GM13976 (cell line): Measurements from ENCODE around the gene BTBD18.

Source experiments
- DNase-seq: peaks from one replicate; pipeline ENCODE4 v3.0.0; 2012; ENCODE audit warnings: low spot score
- in situ Hi-C: fragments of 300-500 bp; cut with MboI; formaldehyde crosslinking; loops from one replicate; pipeline ENCODE4 v1.12.0; 2022; ENCODE audit warnings: low sequenced_read_pairs, mixed read lengths, inconsistent platforms; ENCODE audit not compliant: unreplicated experiment
- TF ChIP-seq, protein P1 (sequence below): IDR thresholded peaks from 2 replicates; pipeline ENCODE4 v1.5.1; 2012; ENCODE audit warnings: borderline replicate concordance, mild to moderate bottlenecking; ENCODE audit not compliant: insufficient read depth; ENCODE audit errors: extremely low read depth, missing control alignments, control extremely low read depth

The BTBD18 gene

DNA sequence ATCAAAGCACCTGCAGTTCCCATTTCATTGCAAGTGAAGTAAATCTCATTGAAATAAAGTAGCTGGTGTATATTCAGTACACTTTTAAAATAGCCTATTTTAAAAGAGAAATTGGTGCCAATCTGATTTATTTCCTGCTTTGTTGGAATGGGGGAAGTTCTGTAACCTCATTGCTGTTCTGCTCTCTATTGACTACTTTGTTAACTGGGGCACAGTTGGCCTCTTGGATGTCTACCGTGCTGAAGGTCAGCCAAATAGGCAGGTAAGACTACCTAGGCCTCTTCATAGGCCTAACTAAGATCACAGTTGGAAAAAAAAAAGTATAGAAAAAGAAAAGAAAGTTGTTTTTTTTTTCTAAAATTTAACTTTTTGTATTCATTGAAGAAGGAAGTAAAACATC, 19.2 kb upstream of the BTBD18 start:
- DNase-seq = no peak
- TF ChIP-seq, protein P1, sequence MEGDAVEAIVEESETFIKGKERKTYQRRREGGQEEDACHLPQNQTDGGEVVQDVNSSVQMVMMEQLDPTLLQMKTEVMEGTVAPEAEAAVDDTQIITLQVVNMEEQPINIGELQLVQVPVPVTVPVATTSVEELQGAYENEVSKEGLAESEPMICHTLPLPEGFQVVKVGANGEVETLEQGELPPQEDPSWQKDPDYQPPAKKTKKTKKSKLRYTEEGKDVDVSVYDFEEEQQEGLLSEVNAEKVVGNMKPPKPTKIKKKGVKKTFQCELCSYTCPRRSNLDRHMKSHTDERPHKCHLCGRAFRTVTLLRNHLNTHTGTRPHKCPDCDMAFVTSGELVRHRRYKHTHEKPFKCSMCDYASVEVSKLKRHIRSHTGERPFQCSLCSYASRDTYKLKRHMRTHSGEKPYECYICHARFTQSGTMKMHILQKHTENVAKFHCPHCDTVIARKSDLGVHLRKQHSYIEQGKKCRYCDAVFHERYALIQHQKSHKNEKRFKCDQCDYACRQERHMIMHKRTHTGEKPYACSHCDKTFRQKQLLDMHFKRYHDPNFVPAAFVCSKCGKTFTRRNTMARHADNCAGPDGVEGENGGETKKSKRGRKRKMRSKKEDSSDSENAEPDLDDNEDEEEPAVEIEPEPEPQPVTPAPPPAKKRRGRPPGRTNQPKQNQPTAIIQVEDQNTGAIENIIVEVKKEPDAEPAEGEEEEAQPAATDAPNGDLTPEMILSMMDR = no peak
- in situ Hi-C loops = no loop called here

DNA sequence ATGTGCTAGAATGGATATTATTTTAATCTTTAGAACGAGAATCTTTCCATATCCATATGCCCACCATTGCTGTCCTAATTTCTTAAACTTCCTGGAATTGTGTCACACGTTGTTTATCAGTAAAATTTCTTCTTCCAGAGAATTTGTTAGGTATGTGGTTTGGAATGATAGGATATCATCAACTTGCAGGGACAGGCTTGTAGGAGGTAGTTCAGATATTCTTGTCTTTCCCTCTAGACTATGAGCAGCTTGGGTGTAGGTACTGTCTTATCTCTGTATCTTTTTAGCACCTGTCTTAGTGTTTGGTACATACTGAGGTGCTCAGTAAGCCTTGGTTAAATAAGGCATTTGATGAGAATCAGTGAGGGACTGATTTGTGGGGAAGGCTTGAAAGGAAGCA, 13.4 kb upstream of the BTBD18 start:
- DNase-seq = no peak
- in situ Hi-C loops = loop anchor here (5.0 kb wide), 1 partner anchor 37 kb away; no protein-coding TSS in a partner anchor
- TF ChIP-seq, protein P1 = no peak

DNA sequence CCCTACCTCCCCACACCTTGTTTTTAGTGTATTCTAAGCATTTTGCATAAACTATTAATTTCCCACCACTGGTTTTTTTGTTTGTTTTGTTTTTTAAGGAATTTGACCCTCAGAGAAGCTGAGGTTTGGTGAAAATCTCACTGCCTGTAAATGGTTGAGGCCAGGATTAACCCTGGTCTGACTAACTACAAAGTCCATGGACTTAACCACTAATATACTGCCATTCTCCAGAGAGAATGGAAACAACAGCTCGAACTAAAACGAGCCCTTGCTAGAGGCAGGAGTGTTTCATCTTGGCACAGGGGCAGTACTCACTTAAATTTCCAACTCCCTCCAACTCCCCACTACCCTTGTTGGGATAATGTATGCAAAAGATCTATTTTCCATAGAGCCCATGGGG, 12.9 kb upstream of the BTBD18 start:
- no peak for DNase-seq
- in situ Hi-C loops = loop anchor here (5.0 kb wide), 1 partner anchor 38 kb away; no protein-coding TSS in a partner anchor
- TF ChIP-seq, protein P1 = no peak

DNA sequence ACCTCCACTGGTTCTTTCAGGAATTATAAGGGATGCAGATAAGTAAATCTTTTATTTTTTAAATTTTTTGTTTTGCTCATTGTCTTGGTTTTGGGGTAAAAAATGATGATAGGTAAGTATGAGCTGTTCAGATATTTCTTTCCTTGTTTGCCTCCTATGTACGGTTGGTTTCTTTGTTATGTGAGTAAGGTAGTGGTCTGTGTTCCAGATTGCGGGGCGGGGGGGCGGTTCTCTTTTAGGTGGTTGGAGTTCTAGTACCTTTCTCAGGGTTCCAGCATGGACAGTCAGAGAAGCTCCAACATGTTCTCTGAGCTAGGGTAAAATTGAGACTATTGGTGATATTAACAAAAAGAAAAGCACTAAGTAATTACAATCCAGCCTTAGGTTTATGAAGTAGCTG, 12.4 kb upstream of the BTBD18 start:
- in situ Hi-C loops = loop anchor here (5.0 kb wide), 1 partner anchor 38 kb away; no protein-coding TSS in a partner anchor
- TF ChIP-seq, protein P1 = no peak
- DNase-seq = no peak

DNA sequence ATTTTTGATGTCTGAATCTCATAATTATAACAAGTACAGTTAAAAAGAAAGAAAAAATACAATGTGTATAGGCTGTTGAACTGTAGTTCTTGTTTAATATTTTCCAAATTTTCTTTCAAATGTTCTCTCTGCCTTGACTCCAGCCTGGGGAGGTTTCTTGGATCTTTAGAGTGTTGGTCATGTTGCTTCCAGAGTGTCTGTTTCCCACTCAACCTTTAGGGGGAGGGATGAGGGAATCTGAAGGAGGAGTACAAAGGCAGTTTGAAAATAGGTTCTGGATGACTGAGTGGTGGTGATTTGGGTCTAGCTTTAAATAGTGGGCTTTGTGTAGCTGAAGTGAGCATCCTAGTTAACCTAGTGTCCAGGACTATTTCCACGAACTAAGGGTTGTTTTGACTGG, 11.9 kb upstream of the BTBD18 start:
- no peak for DNase-seq
- TF ChIP-seq, protein P1 = no peak
- in situ Hi-C loops = loop anchor here (5.0 kb wide), 1 partner anchor 39 kb away; no protein-coding TSS in a partner anchor

DNA sequence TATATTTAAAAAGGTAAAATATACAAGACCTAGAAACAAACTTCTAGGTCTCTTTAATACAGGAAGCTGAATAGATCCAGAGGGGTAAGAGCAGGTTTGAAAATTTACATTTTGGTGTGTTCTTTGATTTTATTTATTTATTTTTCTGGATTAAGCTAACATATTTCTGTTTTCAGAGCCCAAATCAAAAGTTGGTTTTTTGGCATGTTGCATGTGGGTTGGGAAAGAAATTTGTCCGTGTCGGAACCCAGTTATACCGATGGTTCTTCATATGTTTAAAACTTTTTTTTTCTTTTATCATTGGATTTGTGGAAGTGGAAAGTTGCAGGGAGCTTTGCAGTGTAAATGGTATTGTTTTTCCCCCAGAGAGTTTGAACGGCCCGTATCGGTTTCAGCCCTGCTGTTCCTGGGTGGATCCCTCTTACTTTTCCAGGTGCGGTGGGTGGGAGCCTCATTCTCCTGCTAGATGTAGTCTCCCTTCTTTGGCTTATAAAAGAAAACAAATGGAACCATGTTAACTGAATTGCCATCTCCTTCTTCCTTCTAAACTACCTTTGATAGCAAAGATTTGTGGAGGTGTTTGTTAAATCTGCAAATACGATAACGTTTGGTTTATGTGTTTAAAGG, 10.7 kb upstream of the BTBD18 start:
- no peak for DNase-seq
- in situ Hi-C loops = loop anchor here (5.0 kb wide), 1 partner anchor 40 kb away; no protein-coding TSS in a partner anchor
- TF ChIP-seq, protein P1 = no peak
